ENCODE data around the gene TGIF1. TPM values are rescaled to one million over a fixed set of nuclear protein-coding genes. Genes with fewer than 3 reads are reported as not detected.

Gene TGIF1
- total and polyA plus RNA-seq, 9 of the 15 experiments (the other 6 are each of a cell fraction or from before 2014, with no cell fraction given): 16.1 to 77.7 (median 44.6) TPM

DNA sequence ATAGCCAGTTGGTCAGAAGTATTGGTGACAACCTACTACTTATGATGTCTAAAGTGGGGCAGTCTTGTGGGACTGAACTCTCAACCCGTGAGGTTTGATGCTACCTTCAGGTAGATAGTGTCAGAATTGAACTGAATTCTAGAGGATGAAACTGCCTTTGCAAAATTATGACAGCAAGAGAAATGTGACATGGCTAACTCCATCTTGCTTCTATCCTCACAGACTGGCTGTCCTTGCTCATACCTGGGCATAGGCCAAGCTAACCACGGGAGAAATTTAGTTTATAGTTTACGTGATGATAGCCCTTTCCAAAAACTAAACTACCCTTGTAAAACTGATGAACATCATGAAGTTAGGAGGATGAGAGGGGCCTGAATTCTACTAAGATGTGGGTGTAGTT, 24.9 kb upstream of the TGIF1 start (continued):
- TF ChIP-seq GABPB1 (CRISPR knock-in tag; IDR thresholded peaks at IDR 0.05): no peak
- TF ChIP-seq ILK (tag; IDR thresholded peaks at IDR 0.05; ENCODE audit: borderline replicate concordance, low read depth): no peak
- TF ChIP-seq CHD2 (IDR thresholded peaks at IDR 0.05; ENCODE audit: low read depth, low read length): no peak
- TF ChIP-seq POLR3G (IDR thresholded peaks at IDR 0.05; ENCODE audit: extremely low read depth, insufficient read length, insufficient replicate concordance): no peak
- TF ChIP-seq ZFPM2 (CRISPR knock-in tag; IDR thresholded peaks at IDR 0.05): no peak
- TF ChIP-seq, protein P1, sequence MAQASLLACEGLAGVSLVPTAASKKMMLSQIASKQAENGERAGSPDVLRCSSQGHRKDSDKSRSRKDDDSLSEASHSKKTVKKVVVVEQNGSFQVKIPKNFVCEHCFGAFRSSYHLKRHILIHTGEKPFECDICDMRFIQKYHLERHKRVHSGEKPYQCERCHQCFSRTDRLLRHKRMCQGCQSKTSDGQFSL (CRISPR knock-in tag; IDR thresholded peaks at IDR 0.05): no peak
- TF ChIP-seq, protein P1 (tag; IDR thresholded peaks at IDR 0.05): peak in 1 of 2 experiments; percentile 64; a peak in 1 of 4 replicates
- no peak for TF ChIP-seq NR2F6 (CRISPR knock-in tag; IDR thresholded peaks at IDR 0.05)
- TF ChIP-seq, protein P2, sequence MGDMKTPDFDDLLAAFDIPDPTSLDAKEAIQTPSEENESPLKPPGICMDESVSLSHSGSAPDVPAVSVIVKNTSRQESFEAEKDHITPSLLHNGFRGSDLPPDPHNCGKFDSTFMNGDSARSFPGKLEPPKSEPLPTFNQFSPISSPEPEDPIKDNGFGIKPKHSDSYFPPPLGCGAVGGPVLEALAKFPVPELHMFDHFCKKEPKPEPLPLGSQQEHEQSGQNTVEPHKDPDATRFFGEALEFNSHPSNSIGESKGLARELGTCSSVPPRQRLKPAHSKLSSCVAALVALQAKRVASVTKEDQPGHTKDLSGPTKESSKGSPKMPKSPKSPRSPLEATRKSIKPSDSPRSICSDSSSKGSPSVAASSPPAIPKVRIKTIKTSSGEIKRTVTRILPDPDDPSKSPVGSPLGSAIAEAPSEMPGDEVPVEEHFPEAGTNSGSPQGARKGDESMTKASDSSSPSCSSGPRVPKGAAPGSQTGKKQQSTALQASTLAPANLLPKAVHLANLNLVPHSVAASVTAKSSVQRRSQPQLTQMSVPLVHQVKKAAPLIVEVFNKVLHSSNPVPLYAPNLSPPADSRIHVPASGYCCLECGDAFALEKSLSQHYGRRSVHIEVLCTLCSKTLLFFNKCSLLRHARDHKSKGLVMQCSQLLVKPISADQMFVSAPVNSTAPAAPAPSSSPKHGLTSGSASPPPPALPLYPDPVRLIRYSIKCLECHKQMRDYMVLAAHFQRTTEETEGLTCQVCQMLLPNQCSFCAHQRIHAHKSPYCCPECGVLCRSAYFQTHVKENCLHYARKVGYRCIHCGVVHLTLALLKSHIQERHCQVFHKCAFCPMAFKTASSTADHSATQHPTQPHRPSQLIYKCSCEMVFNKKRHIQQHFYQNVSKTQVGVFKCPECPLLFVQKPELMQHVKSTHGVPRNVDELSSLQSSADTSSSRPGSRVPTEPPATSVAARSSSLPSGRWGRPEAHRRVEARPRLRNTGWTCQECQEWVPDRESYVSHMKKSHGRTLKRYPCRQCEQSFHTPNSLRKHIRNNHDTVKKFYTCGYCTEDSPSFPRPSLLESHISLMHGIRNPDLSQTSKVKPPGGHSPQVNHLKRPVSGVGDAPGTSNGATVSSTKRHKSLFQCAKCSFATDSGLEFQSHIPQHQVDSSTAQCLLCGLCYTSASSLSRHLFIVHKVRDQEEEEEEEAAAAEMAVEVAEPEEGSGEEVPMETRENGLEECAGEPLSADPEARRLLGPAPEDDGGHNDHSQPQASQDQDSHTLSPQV (IDR thresholded peaks at IDR 0.05): peak; percentile 76
- peak; percentile 68; the same call in 1 of the 2 replicates for TF ChIP-seq DDX20 (tag; IDR thresholded peaks at IDR 0.05; ENCODE audit: low read depth)
- TF ChIP-seq PRPF4 (IDR thresholded peaks at IDR 0.05; ENCODE audit: insufficient read depth, low read depth, low read length, poor library complexity, severe bottlenecking): no peak
- no peak for TF ChIP-seq BMI1 (IDR thresholded peaks at IDR 0.05; ENCODE audit: low read length)
- TF ChIP-seq PCBP2 (IDR thresholded peaks at IDR 0.05; ENCODE audit: low read depth, low read length, poor library complexity, severe bottlenecking): no peak
- no peak for TF ChIP-seq L3MBTL2 (IDR thresholded peaks at IDR 0.05)
- TF ChIP-seq, protein P3, sequence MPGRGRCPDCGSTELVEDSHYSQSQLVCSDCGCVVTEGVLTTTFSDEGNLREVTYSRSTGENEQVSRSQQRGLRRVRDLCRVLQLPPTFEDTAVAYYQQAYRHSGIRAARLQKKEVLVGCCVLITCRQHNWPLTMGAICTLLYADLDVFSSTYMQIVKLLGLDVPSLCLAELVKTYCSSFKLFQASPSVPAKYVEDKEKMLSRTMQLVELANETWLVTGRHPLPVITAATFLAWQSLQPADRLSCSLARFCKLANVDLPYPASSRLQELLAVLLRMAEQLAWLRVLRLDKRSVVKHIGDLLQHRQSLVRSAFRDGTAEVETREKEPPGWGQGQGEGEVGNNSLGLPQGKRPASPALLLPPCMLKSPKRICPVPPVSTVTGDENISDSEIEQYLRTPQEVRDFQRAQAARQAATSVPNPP (IDR thresholded peaks at IDR 0.05; ENCODE audit: borderline replicate concordance, insufficient read depth, insufficient read length): no peak
- TF ChIP-seq, protein P4, sequence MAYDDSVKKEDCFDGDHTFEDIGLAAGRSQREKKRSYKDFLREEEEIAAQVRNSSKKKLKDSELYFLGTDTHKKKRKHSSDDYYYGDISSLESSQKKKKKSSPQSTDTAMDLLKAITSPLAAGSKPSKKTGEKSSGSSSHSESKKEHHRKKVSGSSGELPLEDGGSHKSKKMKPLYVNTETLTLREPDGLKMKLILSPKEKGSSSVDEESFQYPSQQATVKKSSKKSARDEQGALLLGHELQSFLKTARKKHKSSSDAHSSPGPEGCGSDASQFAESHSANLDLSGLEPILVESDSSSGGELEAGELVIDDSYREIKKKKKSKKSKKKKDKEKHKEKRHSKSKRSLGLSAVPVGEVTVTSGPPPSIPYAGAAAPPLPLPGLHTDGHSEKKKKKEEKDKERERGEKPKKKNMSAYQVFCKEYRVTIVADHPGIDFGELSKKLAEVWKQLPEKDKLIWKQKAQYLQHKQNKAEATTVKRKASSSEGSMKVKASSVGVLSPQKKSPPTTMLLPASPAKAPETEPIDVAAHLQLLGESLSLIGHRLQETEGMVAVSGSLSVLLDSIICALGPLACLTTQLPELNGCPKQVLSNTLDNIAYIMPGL (CRISPR knock-in tag; IDR thresholded peaks at IDR 0.05): no peak
- TF ChIP-seq NR2C1 (IDR thresholded peaks at IDR 0.05): no peak
- 0 out of 2 replicates have a peak, but pooled peaks have one; percentile 18 for TF ChIP-seq NR2C1 (tag; IDR thresholded peaks at IDR 0.05)

Data from K562 (cell line).